CD8-positive, alpha-beta memory T cell (primary cell): Measurements from ENCODE around the gene KRT25. TPM values are rescaled to one million over a fixed set of nuclear protein-coding genes. Genes with fewer than 3 reads are reported as not detected.

Experiments used
- CTCF ChIA-PET: fragments of 350-600 bp; sonication (Branson Sonifier 250); formaldehyde crosslinking; loops from one replicate; lab custom pipeline; 2021; ENCODE audit warnings: antibody characterized with exemption; lab: Charles Lee
- POLR2A ChIA-PET: fragments of 350-600 bp; sonication (Branson Sonifier 250); formaldehyde crosslinking; loops from one replicate; lab custom pipeline; 2021; ENCODE audit warnings: antibody characterized with exemption; lab: Charles Lee
- DNase-seq, 5 donors: peaks; one replicate each; pipeline versions ENCODE4 v3.0.0 to v3.0.0-alpha.2; 2020 to 2022; ENCODE audit warnings: mixed read lengths in 1 of 5
- H3K27ac ChIP-seq: one replicate; pipeline ENCODE4 v1.7.0; 2013; ENCODE audit warnings: low read depth, mild to moderate bottlenecking, low read length, moderate library complexity
- H3K27me3 ChIP-seq: 2 replicates; pipeline ENCODE4 v1.7.0; 2013; ENCODE audit warnings: low read length, mild to moderate bottlenecking; ENCODE audit not compliant: insufficient read depth, poor library complexity, severe bottlenecking
- H3K36me3 ChIP-seq: 2 replicates; pipeline ENCODE4 v1.7.0; 2013; ENCODE audit warnings: mild to moderate bottlenecking, low read length, moderate library complexity; ENCODE audit not compliant: insufficient read depth
- H3K4me1 ChIP-seq: 2 replicates; pipeline ENCODE4 v1.7.0; 2013; ENCODE audit warnings: mild to moderate bottlenecking, low read length, moderate library complexity; ENCODE audit not compliant: insufficient read depth
- H3K4me3 ChIP-seq: 2 replicates; pipeline ENCODE4 v1.7.0; 2013; ENCODE audit warnings: mild to moderate bottlenecking, low read length
- H3K9me3 ChIP-seq: 2 replicates; pipeline ENCODE4 v1.7.0; 2013; ENCODE audit warnings: mild to moderate bottlenecking, low read length
- H3K27ac Mint-ChIP-seq, 8 donors: one replicate each; pipeline ENCODE4 v1.8.0; 2020 to 2021; ENCODE audit warnings: mixed read lengths in 8 of 8, mild to moderate bottlenecking in 6 of 8, inconsistent platforms in 3 of 8, moderate library complexity in 3 of 8
- H3K27me3 Mint-ChIP-seq, 2 donors: one replicate each; pipeline ENCODE4 v1.8.0; 2020 to 2021; ENCODE audit warnings: mixed read lengths in 2 of 2, mild to moderate bottlenecking in 1 of 2, moderate library complexity in 1 of 2
- H3K36me3 Mint-ChIP-seq, 3 donors: one replicate each; pipeline ENCODE4 v1.8.0; 2020 to 2021; ENCODE audit warnings: mixed read lengths in 3 of 3, inconsistent platforms in 1 of 3, mild to moderate bottlenecking in 1 of 3
- H3K4me1 Mint-ChIP-seq, 3 donors: one replicate each; pipeline ENCODE4 v1.8.0; 2020 to 2021; ENCODE audit warnings: mixed read lengths in 3 of 3, inconsistent platforms in 1 of 3, mild to moderate bottlenecking in 1 of 3
- H3K4me3 Mint-ChIP-seq, 7 donors: one replicate each; pipeline ENCODE4 v1.8.0; 2020 to 2021; ENCODE audit warnings: mixed read lengths in 7 of 7, mild to moderate bottlenecking in 6 of 7, moderate library complexity in 4 of 7, inconsistent platforms in 2 of 7
- H3K9me3 Mint-ChIP-seq, 5 donors: one replicate each; pipeline ENCODE4 v1.8.0; 2020 to 2022; ENCODE audit warnings: mixed read lengths in 5 of 5, mild to moderate bottlenecking in 3 of 5, moderate library complexity in 2 of 5, inconsistent platforms in 1 of 5
- polyA plus RNA-seq: library from polyadenylated mRNA; unstranded; fragments of 300-500 nt; fragmentation: Illumina TruSeq; gene quantifications from one replicate; pipeline ENCODE4 v1.2.3, GENCODE V29; 2021
- total RNA-seq, 2 experiments: library from RNA; stranded (reverse); gene quantifications; one replicate each; pipeline ENCODE4 v1.2.3, GENCODE V29; 2021

KRT25 gene
- total and polyA plus RNA-seq, 3 experiments from 2014 or later = not detected

DNA sequence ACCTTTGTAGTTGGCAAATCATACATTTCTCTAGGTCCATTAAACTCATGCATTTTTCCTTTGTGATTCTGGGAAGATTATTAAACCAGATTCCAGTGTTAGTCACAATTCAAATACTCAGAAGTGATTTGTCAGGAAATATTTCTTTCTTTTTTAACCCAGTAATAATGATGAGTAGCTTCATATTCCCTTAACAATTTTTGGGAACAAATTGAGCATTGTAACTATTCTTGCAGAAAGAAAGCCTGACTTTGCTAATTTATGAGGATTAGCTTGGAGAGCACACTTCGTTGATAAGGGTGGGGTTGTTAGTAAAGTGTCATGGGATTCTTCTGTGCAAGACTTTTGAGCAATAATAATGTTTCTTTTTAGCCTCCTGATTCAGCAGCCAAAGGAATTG is 32.9 kb downstream of the KRT25 start:
- Mint-ChIP-seq H3K9me3 (no peaks in the 10 kb centered on the region), H3K36me3 (no peaks in the 10 kb centered on the region), H3K27ac (no peak overlapping the region), H3K4me1 (no peaks in the 10 kb centered on the region), H3K27me3 (peaks cover 15 to 53% of the 10 kb centered on the region in 2 donors), H3K4me3 (no peak overlapping the region)
- Histone ChIP-seq H3K36me3 (no peaks in the 10 kb centered on the region), H3K4me1 (no peaks in the 10 kb centered on the region), H3K27me3 (no peaks in the 10 kb centered on the region), H3K27ac (no peak overlapping the region), H3K9me3 (no peaks in the 10 kb centered on the region), H3K4me3 (no peak overlapping the region)
- no peak for DNase-seq
- CTCF ChIA-PET = no interaction called here
- POLR2A ChIA-PET = interaction anchor here (1.0 kb wide), 1 partner anchor 14 kb away, joined by 3 read pairs; no protein-coding TSS in a partner anchor

DNA sequence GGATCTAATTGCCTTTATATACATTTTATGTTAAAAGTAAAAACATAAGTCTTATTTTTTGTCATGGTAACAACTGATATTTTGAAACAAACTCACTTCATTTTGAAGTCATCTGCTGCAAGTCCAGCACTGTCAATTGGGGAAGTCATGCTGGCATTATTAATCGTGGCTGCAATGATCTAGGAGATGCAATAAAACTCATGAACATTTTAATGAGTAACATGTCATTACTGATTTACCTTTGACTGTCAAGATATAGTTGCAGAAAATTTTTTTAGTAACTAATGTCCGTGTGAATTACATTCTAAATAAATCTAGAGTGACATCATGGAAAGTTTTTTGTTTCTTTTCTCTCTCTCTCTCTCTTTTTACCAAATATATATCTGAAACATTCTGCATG is 34.2 kb downstream of the KRT25 start:
- Mint-ChIP-seq H3K27ac (no peak overlapping the region), H3K4me1 (no peaks in the 10 kb centered on the region), H3K4me3 (no peak overlapping the region), H3K9me3 (no peaks in the 10 kb centered on the region), H3K27me3 (peaks cover 14 to 53% of the 10 kb centered on the region in 2 donors), H3K36me3 (no peaks in the 10 kb centered on the region)
- Histone ChIP-seq H3K36me3 (no peaks in the 10 kb centered on the region), H3K4me3 (no peak overlapping the region), H3K4me1 (no peaks in the 10 kb centered on the region), H3K27me3 (no peaks in the 10 kb centered on the region), H3K9me3 (no peaks in the 10 kb centered on the region), H3K27ac (no peak overlapping the region)
- CTCF ChIA-PET = no interaction called here
- DNase-seq = no peak
- POLR2A ChIA-PET = no interaction called here

DNA sequence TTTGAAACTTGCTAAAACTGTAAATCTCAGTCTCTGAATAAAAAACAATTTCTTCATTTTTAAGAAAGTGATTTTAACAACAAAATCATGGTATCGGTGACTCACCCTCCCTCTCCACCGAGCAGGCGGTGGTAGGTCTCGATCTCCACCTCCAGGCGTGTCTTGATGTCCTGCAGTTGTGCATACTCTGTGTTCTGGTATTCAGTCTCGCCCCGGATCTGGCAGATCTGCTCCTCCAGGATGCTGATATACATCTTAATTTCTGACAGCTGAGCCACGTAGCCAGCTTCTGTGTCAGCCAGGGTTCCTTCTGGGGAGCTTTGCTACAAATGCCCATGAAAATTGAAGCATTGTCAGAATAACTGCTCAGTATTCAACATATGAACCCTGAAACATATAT is 36.2 kb downstream of the KRT25 start:
- H3K9me3 Mint-ChIP-seq = no peaks in the 10 kb centered on the region

DNA sequence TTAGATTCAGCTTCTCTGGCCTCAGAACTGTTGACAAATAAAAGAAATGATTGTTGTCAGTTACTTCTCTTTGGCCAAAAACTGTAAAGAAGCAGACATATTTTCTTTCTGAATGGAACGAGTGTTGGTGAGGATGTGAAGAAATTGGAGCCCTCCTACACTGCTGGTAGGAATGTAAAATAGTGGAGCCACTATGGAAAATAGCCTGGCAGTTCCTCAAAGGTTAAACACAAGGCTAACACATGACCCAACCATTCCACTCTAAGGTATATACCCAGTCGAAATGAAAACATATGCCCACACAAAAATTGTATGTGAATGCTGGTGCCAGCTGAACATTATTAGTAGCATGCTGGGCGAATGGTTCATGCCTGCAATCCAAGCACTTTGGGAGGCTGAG is 37.4 kb downstream of the KRT25 start:
- no peak overlapping the region for H3K4me3 Mint-ChIP-seq
- DNase-seq = no peak
- Histone ChIP-seq H3K27ac (no peak overlapping the region), H3K27me3 (no peaks in the 10 kb centered on the region), H3K4me3 (no peak overlapping the region), H3K36me3 (no peaks in the 10 kb centered on the region), H3K4me1 (no peaks in the 10 kb centered on the region), H3K9me3 (no peaks in the 10 kb centered on the region)
- no peaks in the 10 kb centered on the region for H3K4me1 Mint-ChIP-seq
- no peak overlapping the region for H3K27ac Mint-ChIP-seq
- peaks cover 19 to 45% of the 10 kb centered on the region in 2 donors for H3K27me3 Mint-ChIP-seq
- H3K9me3 Mint-ChIP-seq = no peaks in the 10 kb centered on the region
- POLR2A ChIA-PET = no interaction called here
- H3K36me3 Mint-ChIP-seq = no peaks in the 10 kb centered on the region
- CTCF ChIA-PET = no interaction called here

More for the DNA sequence above, 36.2 kb downstream of the KRT25 start:
- Mint-ChIP-seq H3K27me3 (peaks cover 19 to 51% of the 10 kb centered on the region in 2 donors), H3K27ac (no peak overlapping the region), H3K36me3 (no peaks in the 10 kb centered on the region), H3K4me1 (no peaks in the 10 kb centered on the region), H3K4me3 (no peak overlapping the region)
- Histone ChIP-seq H3K36me3 (no peaks in the 10 kb centered on the region), H3K27ac (no peak overlapping the region), H3K27me3 (no peaks in the 10 kb centered on the region), H3K4me1 (no peaks in the 10 kb centered on the region), H3K4me3 (no peak overlapping the region), H3K9me3 (no peaks in the 10 kb centered on the region)
- POLR2A ChIA-PET = no interaction called here
- no peak for DNase-seq
- CTCF ChIA-PET = no interaction called here

DNA sequence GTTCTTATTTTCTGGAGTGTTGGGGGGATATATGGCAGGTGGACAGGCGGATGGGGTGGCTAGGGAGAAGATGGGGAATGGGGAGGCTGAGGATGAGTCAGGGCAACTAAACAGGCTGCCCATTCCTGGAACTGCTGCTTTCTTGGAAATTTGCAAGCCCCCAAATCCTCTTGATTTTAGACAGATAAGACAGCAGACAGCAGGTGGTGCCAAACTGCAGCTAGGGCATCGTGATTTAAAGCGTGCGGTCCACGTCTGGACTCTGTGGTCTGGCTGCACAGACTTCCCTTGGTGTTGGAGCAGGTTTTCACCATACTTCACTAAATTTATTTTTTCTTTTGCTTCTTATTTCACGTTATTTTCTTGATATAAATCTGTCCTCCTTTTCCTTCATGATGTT is 40.7 kb downstream of the KRT25 start:
- Mint-ChIP-seq H3K36me3 (no peaks in the 10 kb centered on the region), H3K27ac (no peak overlapping the region)
- H3K4me1 ChIP-seq = no peaks in the 10 kb centered on the region

DNA sequence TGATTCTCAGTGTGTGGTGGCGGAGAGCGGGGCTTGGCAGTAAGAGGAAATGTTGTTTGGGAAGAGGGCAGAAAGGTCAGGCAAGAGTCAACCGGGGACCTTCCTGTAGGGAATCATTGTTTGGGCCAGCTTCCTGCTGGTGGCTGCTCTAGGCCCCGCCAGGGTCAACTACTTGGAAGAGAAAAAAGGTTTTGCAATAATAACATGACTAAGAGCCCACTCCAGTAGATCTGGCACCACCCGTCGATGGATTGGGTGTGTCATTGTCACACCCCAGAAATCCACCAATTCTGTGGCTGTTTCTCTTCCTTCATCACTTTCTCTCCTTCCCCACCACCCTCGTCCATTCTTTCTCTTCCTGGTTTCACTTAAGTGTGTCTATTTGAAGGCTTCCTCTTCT is 47.4 kb downstream of the KRT25 start:
- Histone ChIP-seq H3K36me3 (no peaks in the 10 kb centered on the region), H3K4me3 (no peak overlapping the region), H3K27ac (no peak overlapping the region), H3K4me1 (no peaks in the 10 kb centered on the region), H3K9me3 (no peaks in the 10 kb centered on the region), H3K27me3 (no peaks in the 10 kb centered on the region)
- Mint-ChIP-seq H3K4me3 (no peak overlapping the region), H3K4me1 (no peaks in the 10 kb centered on the region), H3K36me3 (no peaks in the 10 kb centered on the region), H3K27ac (no peak overlapping the region), H3K9me3 (no peaks in the 10 kb centered on the region), H3K27me3 (peaks cover 20 to 55% of the 10 kb centered on the region in 2 donors)
- CTCF ChIA-PET = no interaction called here
- POLR2A ChIA-PET = no interaction called here
- no peak for DNase-seq

More for the DNA sequence above, 40.7 kb downstream of the KRT25 start:
- peaks cover 18 to 35% of the 10 kb centered on the region in 2 donors for H3K27me3 Mint-ChIP-seq
- H3K9me3 ChIP-seq = no peaks in the 10 kb centered on the region
- H3K36me3 ChIP-seq = no peaks in the 10 kb centered on the region
- no peaks in the 10 kb centered on the region for H3K9me3 Mint-ChIP-seq
- ChIA-PET POLR2A (no interaction called here), CTCF (no interaction called here)
- H3K27me3 ChIP-seq = no peaks in the 10 kb centered on the region
- H3K4me3 Mint-ChIP-seq = no peak overlapping the region
- no peak overlapping the region for H3K27ac ChIP-seq
- no peak overlapping the region for H3K4me3 ChIP-seq
- H3K4me1 Mint-ChIP-seq = no peaks in the 10 kb centered on the region
- DNase-seq = no peak

DNA sequence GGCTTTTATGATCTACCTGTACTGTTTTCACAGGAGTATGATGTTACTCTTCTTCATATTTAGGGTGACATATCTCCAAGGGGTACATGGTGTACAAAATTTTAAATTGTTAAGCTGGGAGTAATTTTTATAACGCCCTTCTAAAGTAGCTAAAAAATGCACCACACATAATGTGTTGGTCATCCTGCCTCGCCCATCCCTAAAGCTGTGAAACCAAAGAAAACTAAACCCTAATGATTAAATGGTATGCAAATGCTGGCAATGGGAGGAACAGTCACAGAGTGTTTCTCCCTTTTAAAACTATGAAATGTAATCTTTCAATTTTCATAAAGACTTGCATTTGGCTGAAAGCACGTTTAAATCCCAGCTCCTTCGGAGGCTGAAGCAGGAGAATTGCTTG is 49.5 kb downstream of the KRT25 start:
- H3K9me3 Mint-ChIP-seq = no peaks in the 10 kb centered on the region
- no peak overlapping the region for H3K27ac Mint-ChIP-seq
- POLR2A ChIA-PET = no interaction called here
- no peaks in the 10 kb centered on the region for H3K36me3 Mint-ChIP-seq
- CTCF ChIA-PET = interaction anchor here (0.7 to 1.3 kb wide), 2 partner anchors 18 to 1023 kb away, joined by 3 read pairs; no protein-coding TSS in a partner anchor
- Histone ChIP-seq H3K27me3 (no peaks in the 10 kb centered on the region), H3K4me1 (no peaks in the 10 kb centered on the region), H3K9me3 (no peaks in the 10 kb centered on the region), H3K4me3 (no peak overlapping the region), H3K27ac (no peak overlapping the region), H3K36me3 (no peaks in the 10 kb centered on the region)
- H3K4me3 Mint-ChIP-seq = no peak overlapping the region
- peaks cover 18 to 56% of the 10 kb centered on the region in 2 donors for H3K27me3 Mint-ChIP-seq
- no peaks in the 10 kb centered on the region for H3K4me1 Mint-ChIP-seq
- DNase-seq = no peak

DNA sequence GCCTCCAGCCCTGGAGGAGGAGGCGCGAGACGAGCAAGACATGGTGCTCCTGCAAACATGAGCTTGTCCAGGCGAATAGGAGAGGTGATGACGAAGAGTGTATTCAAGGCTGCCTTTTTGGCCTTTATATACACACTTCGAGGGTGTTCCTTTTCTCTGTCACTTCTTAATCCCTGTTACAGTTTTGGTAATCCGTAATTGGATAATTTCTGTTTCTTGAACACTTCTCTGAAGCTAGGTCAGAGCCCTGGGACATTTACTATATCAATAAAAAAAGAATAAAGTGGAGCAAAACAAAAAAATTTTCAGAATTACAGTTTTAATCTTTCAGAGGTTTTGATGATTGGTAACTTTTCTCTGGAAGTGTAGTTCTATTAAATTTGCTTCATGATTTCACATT is 51.5 kb downstream of the KRT25 start, which contains the start of gene KRT24:
TSS of gene KRT24 (minus strand) at position 101 of the 400 bp plus-strand sequence. CDS start at position 42, 59 bp downstream.
- no peak within 1 kb of the TSS for H3K4me3 Mint-ChIP-seq
- DNase-seq = no peak
- Histone ChIP-seq H3K27ac (no peak within 1 kb of the TSS), H3K4me1 (no peaks in the 10 kb centered on the region), H3K27me3 (no peaks in the 10 kb centered on the region), H3K4me3 (no peak within 1 kb of the TSS), H3K9me3 (no peaks in the 10 kb centered on the region), H3K36me3 (no peaks in the 10 kb centered on the region)
- H3K27ac Mint-ChIP-seq = no peak within 1 kb of the TSS
- no peaks in the 10 kb centered on the region for H3K36me3 Mint-ChIP-seq
- CTCF ChIA-PET = interaction anchor here (1.0 kb wide), 1 partner anchor 11 kb away, joined by 3 read pairs; no protein-coding TSS in a partner anchor
- H3K4me1 Mint-ChIP-seq = no peaks in the 10 kb centered on the region
- H3K9me3 Mint-ChIP-seq = no peaks in the 10 kb centered on the region
- peaks cover 23 to 58% of the 10 kb centered on the region in 2 donors for H3K27me3 Mint-ChIP-seq
- POLR2A ChIA-PET = no interaction called here
